WTC11 (cell line): ENCODE results near the gene TRPC1.

Experiments used
- EMX1 ChIP-seq: fragments of 250-450 bp; sonication (Bioruptor Pico); IDR thresholded peaks from 2 replicates; pipeline ENCODE4 v1.8.0; 2021; ENCODE audit warnings: mild to moderate bottlenecking
- GABPB1 ChIP-seq: sonication (generic); formaldehyde crosslinking; IDR thresholded peaks from 2 replicates; pipeline ENCODE4 v1.8.1; 2023; ENCODE audit warnings: mild to moderate bottlenecking, missing genetic modification reagents
- TF ChIP-seq, protein P1 (sequence below): sonication (generic); formaldehyde crosslinking; IDR thresholded peaks from 2 replicates; pipeline ENCODE4 v1.8.1; 2023; ENCODE audit warnings: mild to moderate bottlenecking, missing genetic modification reagents
- TF ChIP-seq, protein P2 (sequence below): sonication (generic); formaldehyde crosslinking; IDR thresholded peaks from 2 replicates; pipeline ENCODE4 v1.8.0; 2022; ENCODE audit warnings: mild to moderate bottlenecking, missing genetic modification reagents
- TF ChIP-seq, protein P3 (sequence below): fragments of 200-600 bp; IDR thresholded peaks from 2 replicates; pipeline ENCODE4 v1.8.0; 2022; ENCODE audit warnings: antibody characterized with exemption

DNA sequence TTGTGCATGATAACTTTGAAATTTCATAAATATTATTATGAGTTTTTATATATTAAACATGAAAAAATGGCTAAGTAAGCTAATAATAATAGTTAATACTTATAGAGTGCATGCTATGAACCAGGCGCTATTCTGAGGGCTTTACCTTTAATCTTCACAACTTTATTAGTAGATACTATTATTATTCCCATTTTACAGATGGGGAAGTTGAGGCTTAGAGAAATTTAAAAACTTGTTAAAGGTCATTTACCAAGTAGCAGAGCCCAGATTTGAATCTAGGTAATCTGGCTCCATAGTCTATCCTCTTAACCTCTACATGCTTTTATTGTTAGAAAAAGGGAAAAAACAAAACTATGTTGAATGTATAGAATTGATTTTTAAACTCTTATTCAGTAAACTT, 60.4 kb downstream of the TRPC1 start:
- TF ChIP-seq, protein P1, sequence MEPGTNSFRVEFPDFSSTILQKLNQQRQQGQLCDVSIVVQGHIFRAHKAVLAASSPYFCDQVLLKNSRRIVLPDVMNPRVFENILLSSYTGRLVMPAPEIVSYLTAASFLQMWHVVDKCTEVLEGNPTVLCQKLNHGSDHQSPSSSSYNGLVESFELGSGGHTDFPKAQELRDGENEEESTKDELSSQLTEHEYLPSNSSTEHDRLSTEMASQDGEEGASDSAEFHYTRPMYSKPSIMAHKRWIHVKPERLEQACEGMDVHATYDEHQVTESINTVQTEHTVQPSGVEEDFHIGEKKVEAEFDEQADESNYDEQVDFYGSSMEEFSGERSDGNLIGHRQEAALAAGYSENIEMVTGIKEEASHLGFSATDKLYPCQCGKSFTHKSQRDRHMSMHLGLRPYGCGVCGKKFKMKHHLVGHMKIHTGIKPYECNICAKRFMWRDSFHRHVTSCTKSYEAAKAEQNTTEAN (CRISPR knock-in tag): no peak
- TF ChIP-seq EMX1 (CRISPR knock-in tag) (no peak), GABPB1 (CRISPR knock-in tag) (no peak)
- TF ChIP-seq, protein P2, sequence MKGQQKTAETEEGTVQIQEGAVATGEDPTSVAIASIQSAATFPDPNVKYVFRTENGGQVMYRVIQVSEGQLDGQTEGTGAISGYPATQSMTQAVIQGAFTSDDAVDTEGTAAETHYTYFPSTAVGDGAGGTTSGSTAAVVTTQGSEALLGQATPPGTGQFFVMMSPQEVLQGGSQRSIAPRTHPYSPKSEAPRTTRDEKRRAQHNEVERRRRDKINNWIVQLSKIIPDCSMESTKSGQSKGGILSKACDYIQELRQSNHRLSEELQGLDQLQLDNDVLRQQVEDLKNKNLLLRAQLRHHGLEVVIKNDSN: no peak
- TF ChIP-seq, protein P3, sequence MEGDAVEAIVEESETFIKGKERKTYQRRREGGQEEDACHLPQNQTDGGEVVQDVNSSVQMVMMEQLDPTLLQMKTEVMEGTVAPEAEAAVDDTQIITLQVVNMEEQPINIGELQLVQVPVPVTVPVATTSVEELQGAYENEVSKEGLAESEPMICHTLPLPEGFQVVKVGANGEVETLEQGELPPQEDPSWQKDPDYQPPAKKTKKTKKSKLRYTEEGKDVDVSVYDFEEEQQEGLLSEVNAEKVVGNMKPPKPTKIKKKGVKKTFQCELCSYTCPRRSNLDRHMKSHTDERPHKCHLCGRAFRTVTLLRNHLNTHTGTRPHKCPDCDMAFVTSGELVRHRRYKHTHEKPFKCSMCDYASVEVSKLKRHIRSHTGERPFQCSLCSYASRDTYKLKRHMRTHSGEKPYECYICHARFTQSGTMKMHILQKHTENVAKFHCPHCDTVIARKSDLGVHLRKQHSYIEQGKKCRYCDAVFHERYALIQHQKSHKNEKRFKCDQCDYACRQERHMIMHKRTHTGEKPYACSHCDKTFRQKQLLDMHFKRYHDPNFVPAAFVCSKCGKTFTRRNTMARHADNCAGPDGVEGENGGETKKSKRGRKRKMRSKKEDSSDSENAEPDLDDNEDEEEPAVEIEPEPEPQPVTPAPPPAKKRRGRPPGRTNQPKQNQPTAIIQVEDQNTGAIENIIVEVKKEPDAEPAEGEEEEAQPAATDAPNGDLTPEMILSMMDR: no peak
